T47D (cell line): ENCODE data around the gene AGAP1.

Experiments
- DNase-seq, 2 experiments: peaks; one replicate each; pipeline versions ENCODE4 v3.0.0 to v3.0.0-alpha.2; 2011 to 2012; ENCODE audit warnings: low read depth in 1 of 2, low spot score in 1 of 2
- JUND ChIP-seq: IDR thresholded peaks from 2 replicates; pipeline ENCODE4 v1.6.1; 2012; ENCODE audit warnings: low read depth
- in situ Hi-C: cut with HindIII; loops from 2 replicates; pipeline ENCODE4 v1.10.0; 2016; ENCODE audit warnings: low sequenced_read_pairs, low pct_unique_long_range_greater_than_20kb

AGAP1 gene

GRCh38 chr2:235505181-235505741 is 11.4 kb downstream of the AGAP1 start:
- DNase-seq: peak in 1 of 2 experiments; percentile 30
- in situ Hi-C loops: no loop called here
- no peak for TF ChIP-seq JUND

DNA sequence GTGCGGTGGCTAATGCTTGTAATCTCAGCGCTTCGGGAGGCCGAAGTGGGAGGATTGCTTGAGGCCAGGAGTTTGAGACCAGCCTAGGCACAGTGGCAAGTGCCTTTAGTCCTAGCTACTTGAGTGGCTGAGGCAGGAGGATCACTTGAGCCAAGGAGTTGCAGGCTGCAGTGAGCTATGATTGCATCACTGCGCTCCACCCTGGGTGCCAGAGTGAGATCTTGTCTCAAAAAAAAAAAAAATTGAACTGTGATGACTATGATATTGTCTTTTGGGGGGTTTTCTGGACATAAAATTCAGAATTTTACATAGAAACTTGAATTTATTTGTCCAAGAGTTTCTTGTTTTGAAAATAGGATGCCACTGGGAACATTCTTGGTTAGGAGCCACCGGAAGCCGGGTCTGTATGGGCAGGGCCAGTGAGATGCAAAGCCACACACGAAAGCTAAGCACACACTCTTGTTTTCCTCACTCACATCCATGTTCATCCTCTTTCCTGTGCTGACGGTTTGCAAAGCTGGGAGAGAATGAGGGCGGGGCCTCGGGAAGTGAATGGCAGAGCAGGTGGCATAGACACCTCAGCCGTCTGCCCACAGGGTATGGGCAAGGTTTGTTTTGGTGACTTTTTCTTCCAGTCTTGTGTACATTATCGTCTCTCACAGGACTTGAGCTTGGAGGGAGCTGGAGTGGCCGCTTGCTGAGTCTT is 12.6 kb downstream of the AGAP1 start:
- in situ Hi-C loops: no loop called here
- no peak for TF ChIP-seq JUND
- DNase-seq: peak in 1 of 2 experiments; percentile 84

DNA sequence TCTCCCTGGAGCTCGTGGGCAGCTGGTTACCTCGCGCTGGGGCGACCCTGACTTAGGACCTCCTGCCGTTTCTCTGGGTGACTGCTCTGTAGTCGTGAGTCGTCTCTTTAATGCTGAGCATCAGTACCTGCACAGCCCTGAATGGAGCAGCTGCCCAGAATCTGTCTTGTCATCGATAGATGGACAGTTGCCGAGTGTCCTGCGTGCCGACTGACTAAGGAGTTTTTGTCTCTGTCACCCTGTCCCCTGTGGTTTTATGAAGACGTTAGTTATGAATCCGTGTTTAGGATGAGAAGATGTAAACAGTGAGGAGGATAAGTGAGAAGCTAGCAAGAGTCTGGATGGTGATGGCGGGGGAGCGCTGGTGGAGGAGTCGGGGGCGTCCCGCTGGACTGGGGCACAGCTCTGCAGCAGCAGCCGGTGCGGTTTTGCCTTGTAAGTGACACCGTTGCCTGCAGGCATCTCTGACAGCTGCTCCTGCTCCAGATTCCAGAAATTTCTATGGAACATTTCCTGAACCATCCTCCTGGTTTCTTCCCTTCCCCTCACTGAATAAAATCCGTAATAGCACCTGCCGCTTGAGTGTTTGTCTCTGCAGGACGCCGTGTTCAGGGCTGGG is 13.3 kb downstream of the AGAP1 start:
- in situ Hi-C loops: no loop called here
- peak in 1 of 2 experiments; percentile 47 for DNase-seq
- TF ChIP-seq JUND: no peak

DNA sequence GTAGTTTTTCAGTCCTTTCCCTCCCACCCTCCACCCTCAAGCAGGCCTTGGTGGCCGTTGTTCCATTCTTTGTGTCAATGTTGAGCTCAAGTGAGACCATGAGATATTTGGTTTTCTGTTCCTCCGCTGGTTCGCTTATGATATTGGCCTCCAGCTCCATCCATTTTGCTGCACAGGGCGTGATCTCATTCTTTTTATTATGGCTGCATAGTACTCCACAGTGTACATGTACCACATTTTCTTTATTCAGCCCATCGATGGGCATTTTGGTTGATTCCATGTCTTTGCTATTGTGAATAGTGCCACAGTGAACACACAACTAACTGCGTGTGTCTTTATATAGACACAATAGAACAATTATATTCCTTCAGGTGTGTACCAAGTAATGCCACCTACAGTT is 14.1 kb downstream of the AGAP1 start:
- no peak for TF ChIP-seq JUND
- no peak for DNase-seq
- in situ Hi-C loops: no loop called here

DNA sequence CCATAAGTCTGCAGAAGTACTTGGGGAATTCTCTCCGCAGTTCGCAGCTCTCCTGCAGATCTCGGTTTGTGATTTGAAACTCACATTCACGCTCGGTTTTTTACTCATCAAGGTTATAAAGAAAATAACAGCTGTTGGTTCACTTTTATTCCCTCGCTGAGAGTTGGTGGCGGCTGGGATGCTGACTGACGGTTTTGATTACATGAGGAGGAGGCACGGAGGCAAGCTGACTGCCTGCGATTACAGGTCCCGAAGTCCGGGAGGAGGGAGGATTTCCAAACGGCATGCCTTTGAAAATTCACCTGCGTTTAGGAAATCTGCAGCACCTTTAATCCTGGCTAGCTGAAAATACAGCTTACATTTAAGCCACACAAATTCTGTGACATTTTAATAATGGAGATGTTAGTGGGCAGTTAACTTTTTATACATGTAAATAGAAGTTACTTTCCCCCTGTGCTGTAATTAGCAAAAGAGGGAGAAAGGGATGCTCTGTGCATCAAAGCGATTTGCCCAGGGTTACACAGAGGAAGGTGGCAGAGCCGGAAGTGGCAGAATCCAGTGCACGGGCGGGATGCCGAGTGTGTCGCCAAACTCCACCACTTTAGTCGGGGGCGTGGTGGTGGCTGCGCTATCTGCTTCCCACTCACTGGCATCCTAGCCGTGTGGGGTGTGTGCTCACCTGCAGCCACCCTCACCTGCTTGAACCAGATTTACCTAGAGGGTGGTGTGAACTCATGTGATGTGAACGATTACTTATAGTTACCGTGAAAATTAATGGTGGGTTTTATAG is 14.7 kb downstream of the AGAP1 start:
- in situ Hi-C loops: no loop called here
- DNase-seq: no peak
- no peak for TF ChIP-seq JUND

DNA sequence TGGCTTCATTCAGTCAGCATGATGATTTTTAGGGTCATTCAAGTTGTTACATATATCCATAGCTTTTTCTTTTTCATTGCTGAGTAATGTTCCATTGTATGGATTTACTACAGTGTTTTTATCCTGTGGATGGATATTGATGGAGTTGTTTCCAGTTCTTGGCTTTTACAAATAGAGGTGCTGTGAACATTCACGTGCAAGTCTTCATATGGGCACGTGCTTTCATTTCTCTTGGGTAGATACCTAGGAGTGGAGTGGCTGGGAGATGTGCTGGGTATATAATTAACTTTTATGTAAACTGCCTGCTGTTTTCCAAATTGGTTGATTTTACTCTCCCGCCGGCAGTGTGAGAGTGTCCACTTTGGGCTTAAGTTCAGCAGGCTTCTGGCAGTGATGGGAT is 16.5 kb downstream of the AGAP1 start:
- in situ Hi-C loops: no loop called here
- no peak for TF ChIP-seq JUND
- no peak for DNase-seq

- DNase-seq: peak in 1 of 2 experiments; percentile 40
- no peak for TF ChIP-seq JUND
- in situ Hi-C loops: no loop called here
Measured at GRCh38 chr2:235511187-235511661, 17.4 kb downstream of the AGAP1 start.

DNA sequence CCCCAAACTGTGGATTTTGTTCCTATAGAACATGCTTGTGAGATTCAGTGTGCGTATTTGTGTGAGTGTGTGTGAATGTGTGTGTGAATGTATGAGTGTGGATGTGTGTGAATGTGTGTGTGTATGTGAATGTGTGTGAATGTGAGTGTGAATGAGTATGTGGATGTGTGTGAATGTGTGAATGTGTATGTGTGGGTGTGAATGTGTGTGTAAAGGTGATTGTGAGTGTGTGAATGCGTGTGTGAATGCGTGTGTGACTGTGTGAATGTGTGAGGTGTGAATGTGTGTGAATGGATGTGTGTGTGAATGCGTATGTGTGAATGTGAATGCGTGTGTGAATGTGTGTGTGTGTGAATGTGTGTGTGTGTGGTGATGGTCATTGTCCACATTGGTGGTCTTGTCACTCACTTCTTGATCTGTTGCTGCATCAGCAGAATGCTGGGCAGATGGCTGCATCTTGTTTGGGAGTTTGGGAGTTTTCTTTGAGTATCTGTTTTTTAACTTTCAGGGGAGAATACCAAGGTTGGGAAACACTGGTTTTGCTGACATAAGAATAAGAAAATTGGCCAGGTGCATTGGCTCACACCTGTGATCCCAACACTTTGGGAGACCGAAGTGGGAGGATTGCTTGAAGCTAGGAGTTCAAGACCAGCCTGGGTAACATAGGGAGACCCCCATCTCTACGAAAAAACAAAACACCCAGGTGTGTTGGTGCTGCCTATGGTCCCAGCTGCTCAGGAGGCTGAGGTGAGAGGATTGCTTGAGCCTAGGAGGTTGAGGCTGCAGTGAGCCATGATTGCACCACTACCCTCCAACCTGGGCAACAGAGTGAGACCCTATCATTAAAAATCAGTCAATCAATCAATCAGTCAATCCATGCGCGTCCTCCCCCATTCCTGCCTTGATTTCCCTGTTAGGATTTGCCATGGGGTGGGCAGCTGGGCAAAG is 18.2 kb downstream of the AGAP1 start:
- in situ Hi-C loops: no loop called here
- no peak for TF ChIP-seq JUND
- DNase-seq: no peak

DNA sequence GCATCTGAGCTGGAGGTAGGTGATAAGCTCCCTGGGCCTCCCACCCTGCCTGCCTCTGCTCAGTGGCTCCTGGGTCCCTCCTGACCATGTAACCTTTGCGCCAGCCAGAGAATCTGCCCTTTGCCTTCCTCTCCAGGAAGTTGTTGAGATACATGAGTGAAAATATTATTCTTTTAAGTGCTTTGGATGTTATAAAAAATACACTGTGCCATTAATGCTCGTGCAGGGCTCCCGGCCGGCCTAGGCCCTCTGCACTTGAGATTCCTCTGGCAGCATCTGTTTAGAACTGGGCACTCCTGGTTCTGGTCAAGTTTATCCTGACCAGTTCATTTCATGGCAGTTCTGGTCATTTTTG is 18.8 kb downstream of the AGAP1 start:
- in situ Hi-C loops: no loop called here
- no peak for DNase-seq
- TF ChIP-seq JUND: no peak

DNA sequence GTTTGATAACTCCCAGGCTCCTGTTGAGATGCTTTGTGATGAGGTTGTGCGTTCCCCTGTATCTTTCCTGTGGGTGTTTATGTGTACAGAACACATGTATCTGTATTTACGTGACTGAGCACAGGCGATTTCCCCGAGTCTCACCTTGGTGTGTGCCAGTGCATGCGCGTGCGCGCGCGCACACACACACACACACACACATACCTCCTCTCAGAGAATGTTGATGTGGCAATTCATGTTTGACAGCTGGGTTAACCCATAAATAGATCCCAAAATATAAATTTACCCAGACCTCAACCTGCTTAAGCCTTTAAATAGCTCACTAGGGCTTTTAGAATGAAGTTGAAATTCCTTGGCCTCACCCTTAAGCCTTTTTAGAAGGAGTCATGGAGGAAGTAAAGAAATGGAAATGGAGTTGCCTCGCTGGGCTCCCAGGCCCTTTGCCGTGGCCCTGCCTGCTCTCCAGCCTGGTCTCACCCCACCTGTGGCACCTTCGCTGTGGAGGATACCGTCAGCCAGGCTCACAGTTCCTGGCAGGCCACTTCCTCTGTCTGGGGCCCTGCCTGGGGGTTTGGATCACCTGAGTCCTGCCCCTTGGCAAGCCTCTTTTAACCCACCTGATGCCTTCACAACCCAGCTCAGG is 20.3 kb downstream of the AGAP1 start:
- in situ Hi-C loops: no loop called here
- no peak for DNase-seq
- TF ChIP-seq JUND: no peak

DNA sequence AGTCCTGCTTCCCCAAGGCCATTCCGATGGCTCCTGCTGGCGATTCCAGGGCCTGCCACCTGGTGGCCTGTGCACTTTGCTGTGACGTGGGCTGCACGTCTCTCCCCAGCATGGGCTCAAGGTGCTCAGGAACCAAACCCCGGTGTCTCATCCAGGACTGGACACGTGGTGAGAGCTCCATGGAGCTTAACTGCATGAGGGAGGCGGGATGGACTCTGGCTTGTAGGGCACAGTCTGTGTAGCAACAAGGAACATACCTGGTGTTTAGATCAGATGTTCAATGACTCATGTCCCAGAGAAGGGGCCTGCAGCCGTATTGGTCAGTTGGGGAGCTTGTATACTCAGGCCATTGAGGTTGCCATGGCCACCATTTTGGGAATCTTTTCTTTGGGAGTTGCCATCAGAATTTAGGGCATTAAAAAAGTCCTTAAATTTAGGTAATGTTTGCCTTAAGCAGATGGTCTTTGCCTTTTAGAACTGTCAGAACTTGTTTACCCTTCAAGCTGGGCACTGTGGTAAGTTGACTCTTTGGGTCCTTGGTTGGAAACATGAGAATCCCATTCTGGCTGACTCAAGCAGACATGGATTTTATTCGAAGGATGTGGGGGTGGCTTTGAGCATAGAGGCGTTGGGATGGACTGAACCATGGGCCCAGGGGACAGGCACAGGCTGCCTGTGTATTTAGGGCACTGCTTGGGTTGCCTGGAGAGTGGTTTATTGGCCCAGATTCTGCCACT is 21.0 kb downstream of the AGAP1 start:
- peak in 1 of 2 experiments; percentile 36 for DNase-seq
- TF ChIP-seq JUND: no peak
- in situ Hi-C loops: no loop called here
